ENCODE results near the gene DPYD.
"Not testable (repeated sequence)": the region's sequence is repeated elsewhere in the genome, so short reads cannot be mapped to it uniquely, and the experiment has no call there.

Gene DPYD

GRCh38 chr1:97412737-97413136, 508.1 kb downstream of the DPYD start:
- no peak for DNase-seq

DNA sequence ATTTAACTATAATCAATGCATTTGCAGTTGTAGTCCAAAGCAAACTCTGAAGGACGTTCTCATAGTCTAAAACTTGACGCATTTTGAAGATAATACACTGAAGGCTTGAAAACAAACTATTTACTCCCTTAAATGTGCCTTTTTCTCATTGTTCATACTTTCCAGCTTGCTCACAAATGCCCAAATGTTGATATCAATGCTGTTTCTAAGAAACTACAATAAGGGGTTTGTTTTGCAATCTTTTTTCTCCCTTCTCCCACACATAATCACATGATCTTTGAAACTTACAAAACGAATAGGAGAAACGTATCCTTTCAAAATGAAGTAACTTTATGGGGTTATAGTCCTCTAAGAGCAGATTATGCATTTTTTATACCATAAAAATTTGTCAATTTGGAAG, 508.7 kb downstream of the DPYD start:
- no peak for DNase-seq

GRCh38 chr1:97396463-97396862, 524.4 kb downstream of the DPYD start:
- DNase-seq: no peak

DNA sequence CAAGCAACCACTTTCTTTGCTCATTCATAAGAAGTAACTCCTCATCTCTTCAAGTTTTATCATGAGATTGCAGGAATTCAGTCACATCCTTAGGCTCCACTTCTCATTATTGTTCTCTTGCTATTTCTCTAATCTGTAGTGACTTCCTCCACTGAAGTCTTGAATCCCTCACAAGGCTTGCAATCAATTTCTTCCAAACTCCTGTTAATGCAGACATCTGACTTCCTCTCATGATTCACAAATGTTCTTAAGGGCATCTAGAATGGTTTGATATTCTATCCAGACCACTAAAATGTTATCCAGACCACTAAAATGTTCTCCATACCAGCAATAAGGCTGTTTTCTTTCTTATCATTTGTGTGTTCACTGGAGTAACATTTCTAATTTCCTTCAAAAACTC, 528.1 kb downstream of the DPYD start:
- DNase-seq: no peak

DNA sequence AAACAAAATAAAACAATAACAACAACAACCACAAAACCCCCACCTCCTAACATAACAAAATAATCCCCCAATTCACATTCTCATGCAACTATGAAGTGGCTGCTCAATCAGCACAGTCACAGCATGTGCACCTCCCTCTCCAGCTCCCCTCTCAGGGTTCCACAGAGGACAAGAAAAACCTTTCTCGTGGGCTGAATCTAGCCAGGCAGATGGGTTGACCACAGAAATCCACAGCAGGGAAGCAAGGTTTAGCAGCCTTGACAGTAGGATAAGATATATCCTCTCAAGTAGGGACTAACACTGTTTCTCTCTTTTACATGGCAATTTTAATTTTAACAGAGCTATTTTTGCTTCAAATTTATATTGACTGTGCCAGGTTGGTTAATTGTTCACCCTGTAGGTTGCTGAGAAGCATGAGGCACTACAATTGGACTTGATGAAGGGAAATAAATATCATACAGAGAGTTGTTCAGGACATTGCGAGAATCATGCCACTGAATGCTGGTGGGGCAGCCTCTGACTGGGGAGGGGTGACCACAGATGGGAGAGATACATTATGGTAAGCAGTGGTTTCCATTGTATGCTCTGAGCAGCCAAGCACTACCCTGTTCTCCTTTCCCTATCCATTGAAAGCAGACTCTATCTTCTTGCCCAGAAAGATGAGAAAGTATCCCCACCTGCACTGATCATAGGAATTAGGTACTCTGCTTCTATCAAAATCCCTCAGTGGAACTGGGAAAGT, 535.1 kb downstream of the DPYD start:
- no peak for DNase-seq

DNA sequence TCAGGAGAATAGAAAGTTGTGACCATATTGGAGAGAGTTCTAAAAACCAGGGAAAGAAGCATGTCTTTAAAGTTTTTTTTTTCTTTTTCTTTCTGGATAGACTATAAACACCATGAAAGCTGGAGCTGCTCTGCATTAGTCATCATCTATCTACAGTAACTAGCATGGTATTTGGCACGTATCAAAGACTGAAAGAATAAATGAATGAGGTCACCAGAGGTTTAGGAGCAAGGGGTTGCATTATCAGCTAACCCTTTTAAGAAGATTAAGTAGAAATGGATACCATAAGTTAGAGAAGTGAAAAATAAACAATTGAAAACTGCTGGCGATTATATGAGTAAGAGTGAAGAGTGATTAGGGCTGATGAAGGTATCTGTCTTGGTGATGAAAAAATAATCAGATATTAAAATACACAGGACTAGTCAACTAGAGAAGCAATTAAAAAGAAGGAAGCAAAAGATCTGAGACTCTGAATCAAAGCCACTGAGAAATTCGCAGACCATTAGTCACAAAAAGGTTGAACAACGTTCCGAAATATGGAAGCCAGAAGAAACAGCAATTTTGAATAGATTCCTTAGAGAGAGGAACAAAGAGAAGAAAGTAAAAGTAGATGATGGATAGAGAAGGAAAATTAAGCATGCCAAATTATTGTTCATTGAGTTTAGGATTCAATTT, 536.4 kb downstream of the DPYD start:
- no peak for DNase-seq

DNA sequence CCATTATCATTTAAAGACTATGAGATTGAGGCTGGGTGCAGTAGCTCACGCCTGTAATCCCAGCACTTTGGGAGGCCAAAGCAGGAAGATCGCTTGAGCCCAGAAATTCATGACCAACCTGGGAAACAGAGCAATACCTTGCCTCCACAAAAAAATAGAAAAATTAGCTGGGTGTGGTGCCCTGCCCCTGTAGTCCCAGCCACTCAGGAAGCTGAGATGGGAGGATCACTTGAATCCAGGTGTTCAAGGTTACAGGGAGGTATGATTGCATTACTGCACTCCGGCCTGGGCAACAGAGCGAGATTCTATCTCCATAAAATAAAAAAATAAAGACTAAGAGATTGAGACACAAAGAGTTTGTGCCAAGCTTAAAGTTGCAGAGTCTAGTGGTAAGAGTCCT, 537.0 kb downstream of the DPYD start:
- no peak for DNase-seq

- no peak for DNase-seq
Observed at GRCh38 chr1:97382206-97382605, 538.6 kb downstream of the DPYD start.

DNA sequence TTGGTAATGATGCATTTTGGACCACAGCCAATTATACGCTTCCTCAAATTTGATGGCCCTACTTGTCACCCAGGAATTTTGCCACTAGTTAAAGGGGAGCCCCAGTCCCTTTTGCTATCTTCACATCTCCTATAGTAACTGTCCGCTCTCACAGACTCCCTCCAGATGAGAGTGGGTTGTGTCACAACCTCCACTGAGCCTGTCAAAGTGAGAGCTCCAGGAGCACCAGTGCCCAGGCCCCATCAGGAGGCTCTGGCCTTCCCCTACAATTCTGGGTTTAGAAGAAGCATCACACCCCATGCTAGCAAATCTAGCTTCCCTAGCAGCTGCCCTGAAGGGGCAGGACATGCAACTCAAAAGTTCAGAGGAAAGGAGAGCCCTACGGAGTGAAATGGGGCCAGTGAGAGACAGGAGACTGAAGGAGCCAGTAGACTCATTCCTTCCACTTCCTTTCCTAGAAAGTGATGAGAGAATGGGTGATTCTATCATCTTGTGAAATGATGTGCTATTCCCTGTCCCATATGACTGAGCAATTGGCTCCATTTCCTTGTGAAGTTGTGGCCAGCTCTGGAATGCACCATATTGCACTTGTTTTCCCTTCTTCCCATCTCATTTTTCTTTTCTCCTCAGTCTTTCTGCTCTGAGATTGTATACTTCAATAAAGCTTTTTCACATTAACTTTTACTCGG, 541.3 kb downstream of the DPYD start:
- DNase-seq: no peak

DNA sequence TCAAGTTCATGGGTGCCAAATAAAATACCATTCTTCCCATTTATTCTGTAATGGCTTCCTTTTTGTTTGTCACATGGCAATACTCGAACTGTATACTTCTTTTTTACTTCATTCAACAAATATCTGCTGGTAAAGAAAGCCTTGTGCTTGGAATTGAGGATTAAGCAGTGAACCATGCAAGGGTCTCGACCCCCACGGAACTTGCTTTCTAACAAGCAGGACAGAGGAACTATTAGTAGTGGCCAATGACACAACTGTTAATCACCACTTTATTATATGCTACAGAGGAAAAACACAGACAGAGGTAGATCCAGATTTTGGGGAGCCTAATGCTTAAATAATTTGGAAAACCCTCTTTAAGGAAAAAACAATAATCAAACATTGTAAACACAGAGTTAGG, 542.2 kb downstream of the DPYD start:
- no peak for DNase-seq

GRCh38 chr1:97377432-97378034, 543.3 kb downstream of the DPYD start:
- no peak for DNase-seq

- DNase-seq: no peak
Observed at GRCh38 chr1:97373000-97373399, 547.8 kb downstream of the DPYD start.

DNA sequence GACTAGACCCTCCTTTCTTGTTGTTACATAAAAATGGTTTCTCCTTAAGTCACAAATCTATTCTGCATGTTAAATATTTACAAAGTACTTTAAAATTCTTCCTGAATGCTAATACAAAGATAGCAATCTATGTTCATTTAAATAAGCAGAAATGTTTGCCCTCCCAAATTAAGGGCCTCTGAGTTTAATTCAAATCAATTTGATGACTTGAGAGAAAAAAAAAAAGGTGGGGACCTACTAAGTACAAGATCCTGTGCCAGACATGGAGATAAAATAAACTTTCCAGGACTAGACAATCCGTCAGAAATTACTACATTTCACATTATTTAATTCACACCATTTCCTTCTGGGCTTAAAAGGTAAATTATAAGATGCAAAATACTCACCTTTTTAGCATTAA, 548.3 kb downstream of the DPYD start:
- no peak for DNase-seq

DNA sequence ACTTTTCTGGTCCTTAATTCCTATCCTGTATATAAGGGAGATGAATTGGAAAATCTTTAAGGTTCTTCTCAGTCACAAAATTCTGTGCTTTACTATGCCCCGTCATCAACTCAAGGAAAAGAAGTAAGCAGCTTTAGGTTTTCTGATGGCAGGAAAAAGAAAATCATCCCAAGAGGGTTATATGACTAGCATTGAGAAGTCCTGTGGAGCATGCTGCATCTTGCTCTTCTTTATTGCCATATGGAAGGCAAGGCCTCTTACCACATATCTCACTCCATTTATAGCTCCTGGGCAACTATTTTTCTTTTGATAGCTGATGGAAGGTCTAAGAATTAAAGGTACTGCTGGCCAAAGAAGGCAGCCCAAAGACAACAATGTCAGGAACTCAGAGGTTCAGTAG, 552.5 kb downstream of the DPYD start:
- DNase-seq: no peak

DNA sequence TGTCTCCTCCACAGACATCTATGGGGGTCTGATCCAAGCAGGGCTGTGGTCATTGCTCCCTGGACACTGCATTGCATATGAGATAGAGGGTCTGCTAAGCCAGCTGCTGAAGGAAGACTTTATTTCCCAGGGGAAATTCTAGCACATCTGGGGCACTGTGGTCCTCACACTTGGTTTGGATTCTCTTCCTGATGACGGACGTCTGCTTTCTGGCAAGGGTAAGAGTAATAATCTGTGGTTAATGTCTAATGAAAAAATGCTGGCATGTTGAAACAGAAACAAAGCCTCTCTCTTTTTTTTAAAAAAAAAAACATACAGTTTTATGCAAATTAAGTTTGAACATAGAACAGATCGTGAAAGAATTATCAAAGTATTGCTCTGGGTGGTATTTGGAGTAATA, 553.9 kb downstream of the DPYD start:
- DNase-seq: no peak

DNA sequence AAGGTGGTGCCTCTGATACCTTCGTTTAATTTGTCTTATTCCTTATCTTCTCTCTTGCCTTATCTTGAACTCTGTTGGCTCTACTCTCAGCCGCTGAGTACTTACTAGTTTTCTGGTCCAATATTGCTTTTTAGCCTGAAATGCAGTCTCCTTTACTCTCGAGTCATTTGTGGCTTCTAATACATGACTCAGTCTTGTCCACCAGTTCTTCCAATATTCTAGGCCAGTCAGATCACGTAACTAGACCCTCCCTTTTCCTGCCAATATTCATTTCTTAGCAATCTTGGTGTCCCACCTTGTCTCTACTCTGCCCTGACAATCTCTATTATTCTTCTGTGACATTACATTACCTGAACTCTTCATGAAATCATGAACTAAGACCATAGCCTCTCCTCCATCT, 555.8 kb downstream of the DPYD start:
- DNase-seq: no peak

DNA sequence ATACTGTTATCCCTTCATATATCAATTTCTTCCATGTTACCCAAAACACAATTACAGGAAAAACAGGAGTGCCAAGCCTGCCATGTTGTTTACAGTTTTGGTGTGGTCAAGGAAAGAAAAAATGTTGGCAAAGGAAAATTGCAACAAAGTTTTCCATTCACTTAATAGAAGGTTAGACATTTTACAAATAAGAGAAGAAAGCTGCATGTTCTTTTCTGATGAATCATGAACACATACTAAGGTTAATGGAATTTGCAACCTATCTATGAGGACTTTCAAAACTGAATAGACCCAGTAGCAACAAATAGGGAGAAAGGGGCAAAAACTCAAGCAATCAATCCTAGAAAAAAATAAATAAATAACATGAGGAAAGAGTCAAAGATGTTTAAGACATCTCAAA, 556.7 kb downstream of the DPYD start:
- no peak for DNase-seq

GRCh38 chr1:97356309-97356708, 564.5 kb downstream of the DPYD start:
- DNase-seq: no peak

DNA sequence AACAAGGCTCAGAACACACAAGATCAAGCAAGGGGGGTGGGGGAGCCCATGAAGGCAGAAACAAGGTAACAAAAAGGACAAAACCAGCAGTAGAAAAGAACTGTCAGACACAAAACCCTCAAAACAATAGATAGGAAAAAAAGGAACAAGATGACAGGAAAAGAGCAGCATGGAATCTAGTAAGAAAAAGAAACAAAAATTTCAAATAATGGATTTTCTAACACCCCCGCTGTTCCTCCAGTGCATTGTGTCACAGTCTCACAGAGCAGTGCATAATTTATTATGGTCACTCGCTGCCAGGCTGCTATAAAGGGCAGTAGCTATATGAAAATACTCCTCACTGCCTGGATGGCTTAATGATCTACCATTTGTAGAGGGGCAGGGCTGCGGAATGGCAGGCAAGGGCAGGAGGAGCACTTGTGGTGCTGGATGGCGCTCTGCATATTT, 567.9 kb downstream of the DPYD start:
- DNase-seq: no peak

DNA sequence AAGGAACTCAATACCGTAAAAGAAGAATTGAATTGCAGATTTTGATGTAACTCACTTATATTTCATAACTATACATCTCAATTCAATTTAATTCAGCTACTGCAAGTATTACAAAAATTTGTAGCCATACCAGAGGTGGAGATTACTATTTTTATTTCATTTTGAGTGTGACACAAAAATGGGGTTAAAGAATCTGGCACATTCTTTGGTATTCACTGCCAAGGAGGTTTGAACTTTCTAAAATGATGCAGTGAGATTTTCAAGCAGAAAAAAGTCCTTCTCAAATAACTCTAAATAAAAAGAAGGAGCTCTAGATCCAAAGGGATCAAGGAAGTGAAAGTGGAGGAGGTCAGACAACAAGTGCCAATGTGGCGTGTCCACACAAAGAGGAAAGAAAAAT, 569.0 kb downstream of the DPYD start:
- no peak for DNase-seq

DNA sequence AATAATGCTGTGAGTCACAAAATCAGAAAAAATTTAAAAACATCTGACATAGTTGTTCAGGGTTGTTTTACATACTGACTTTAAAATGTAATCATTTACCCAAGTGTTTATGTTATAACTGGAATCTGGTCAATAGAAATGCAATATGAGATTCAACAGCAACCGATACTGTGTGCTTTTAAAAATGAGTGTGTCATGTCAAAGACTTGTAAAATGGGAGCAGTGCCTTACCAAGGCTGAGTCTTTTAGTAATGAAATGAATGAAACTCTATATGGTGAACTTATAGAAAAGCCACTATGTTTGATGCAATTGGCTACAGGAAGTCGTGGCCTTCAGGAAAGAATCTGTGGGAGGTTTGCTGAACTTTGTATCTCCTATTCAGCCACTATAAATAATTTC, 570.2 kb downstream of the DPYD start:
- DNase-seq: no peak

GRCh38 chr1:97350241-97350640, 570.6 kb downstream of the DPYD start:
- DNase-seq: no peak

DNA sequence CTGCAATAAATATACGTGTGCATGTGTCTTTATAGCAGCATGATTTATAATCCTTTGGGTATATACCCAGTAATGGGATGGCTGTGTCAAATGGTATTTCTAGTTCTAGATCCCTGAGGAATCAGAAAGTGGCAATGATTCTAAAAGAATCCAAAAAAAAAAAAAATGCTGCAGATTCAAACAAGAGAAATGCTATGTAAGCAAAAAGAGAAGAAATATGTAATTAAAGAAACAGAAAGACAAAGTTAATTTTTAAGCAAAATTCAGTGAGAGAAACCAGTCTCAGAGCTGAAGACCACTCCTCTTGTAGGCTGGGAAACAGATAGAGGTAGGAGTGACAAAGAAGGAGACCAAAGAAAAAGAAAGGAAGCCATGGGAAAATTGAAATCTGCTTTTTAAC, 571.0 kb downstream of the DPYD start:
- DNase-seq: not testable (repeated sequence)

Data from activated CD4-positive, CD25-positive, alpha-beta regulatory T cell treated with anti-CD3 and anti-CD28 coated beads, Interleukin-2, amount 50 U/mL, for 72 hours (primary cell).